HG03575 (cell line): ENCODE measurements around the gene COPS8.

Experiments used
- ATAC-seq: cut with Tn5 transposase; IDR thresholded peaks from one replicate; pipeline ENCODE4 v1.9.1; 2021; ENCODE audit not compliant: unreplicated experiment, insufficient number of reproducible peaks, low FRiP score; ENCODE audit errors: extremely low read depth

The COPS8 gene

GRCh38 chr2:237128026-237128703, 42.5 kb downstream of the COPS8 start:
- ATAC-seq, result no peak

- no peak for ATAC-seq
Measured at GRCh38 chr2:237128845-237129592, 43.3 kb downstream of the COPS8 start.

- no peak for ATAC-seq
Measured at GRCh38 chr2:237129625-237130263, 44.1 kb downstream of the COPS8 start.

GRCh38 chr2:237130562-237131421, 45.1 kb downstream of the COPS8 start:
- ATAC-seq, result no peak

GRCh38 chr2:237131749-237132533, 46.3 kb downstream of the COPS8 start:
- ATAC-seq, result no peak

- ATAC-seq, result no peak
Measured at GRCh38 chr2:237132799-237133198, 47.1 kb downstream of the COPS8 start.

- no peak for ATAC-seq
Measured at GRCh38 chr2:237134321-237135230, 48.9 kb downstream of the COPS8 start.

- no peak for ATAC-seq
Measured at GRCh38 chr2:237136824-237137223, 51.1 kb downstream of the COPS8 start.

GRCh38 chr2:237137626-237138323, 52.1 kb downstream of the COPS8 start:
- ATAC-seq, result no peak

GRCh38 chr2:237139123-237139675, 53.5 kb downstream of the COPS8 start:
- ATAC-seq, result no peak

GRCh38 chr2:237140689-237141285, 55.1 kb downstream of the COPS8 start:
- no peak for ATAC-seq

- no peak for ATAC-seq
Measured at GRCh38 chr2:237141571-237142051, 55.9 kb downstream of the COPS8 start.

GRCh38 chr2:237143118-237143517, 57.4 kb downstream of the COPS8 start:
- no peak for ATAC-seq

GRCh38 chr2:237143676-237144440, 58.2 kb downstream of the COPS8 start:
- no peak for ATAC-seq

- no peak for ATAC-seq
Measured at GRCh38 chr2:237144516-237144915, 58.8 kb downstream of the COPS8 start.

GRCh38 chr2:237147317-237147716, 61.6 kb downstream of the COPS8 start:
- ATAC-seq, result no peak
